ENCODE results near the gene ICOSLG.
"Not testable (repeated sequence)": the region's sequence is repeated elsewhere in the genome, so short reads cannot be mapped to it uniquely, and the experiment has no call there.

The ICOSLG gene

GRCh38 chr21:44220674-44221073 lies 20.1 kb downstream of the ICOSLG start:
- not testable (repeated sequence) for DNase-seq

GRCh38 chr21:44218461-44218860 lies 22.3 kb downstream of the ICOSLG start:
- not testable (repeated sequence) for DNase-seq

- not testable (repeated sequence) for DNase-seq
Observed at GRCh38 chr21:44211978-44212377, 28.8 kb downstream of the ICOSLG start.

GRCh38 chr21:44211574-44211973 lies 29.2 kb downstream of the ICOSLG start:
- not testable (repeated sequence) for DNase-seq

GRCh38 chr21:44207860-44208646 lies 32.7 kb downstream of the ICOSLG start:
- not testable (repeated sequence) for DNase-seq

GRCh38 chr21:44206698-44207676 lies 33.8 kb downstream of the ICOSLG start:
- DNase-seq = not testable (repeated sequence)

GRCh38 chr21:44206187-44206586 lies 34.6 kb downstream of the ICOSLG start:
- not testable (repeated sequence) for DNase-seq

- not testable (repeated sequence) for DNase-seq
Observed at GRCh38 chr21:44202590-44203299, 38.0 kb downstream of the ICOSLG start.

- DNase-seq = not testable (repeated sequence)
Observed at GRCh38 chr21:44199997-44200396, 40.7 kb downstream of the ICOSLG start.

- DNase-seq = no peak
Observed at GRCh38 chr21:44199448-44199847, 41.3 kb downstream of the ICOSLG start.

GRCh38 chr21:44197156-44197516 lies 43.6 kb downstream of the ICOSLG start:
- DNase-seq = not testable (repeated sequence)

- peak in 1 of 2 donors; percentile 32 for DNase-seq
Observed at GRCh38 chr21:44196212-44197155, 44.3 kb downstream of the ICOSLG start.

- not testable (repeated sequence) for DNase-seq
Observed at GRCh38 chr21:44194888-44195287, 45.9 kb downstream of the ICOSLG start.

- DNase-seq = not testable (repeated sequence)
Observed at GRCh38 chr21:44194451-44194850, 46.3 kb downstream of the ICOSLG start.

- DNase-seq = not testable (repeated sequence)
Observed at GRCh38 chr21:44193108-44193507, 47.6 kb downstream of the ICOSLG start.

- not testable (repeated sequence) for DNase-seq
Observed at GRCh38 chr21:44190349-44191271, 50.1 kb downstream of the ICOSLG start.

GRCh38 chr21:44184862-44185261 lies 55.9 kb downstream of the ICOSLG start:
- DNase-seq = not testable (repeated sequence)

- not testable (repeated sequence) for DNase-seq
Observed at GRCh38 chr21:44182202-44182601, 58.5 kb downstream of the ICOSLG start.

- not testable (repeated sequence) for DNase-seq
Observed at GRCh38 chr21:44181506-44181905, 59.2 kb downstream of the ICOSLG start.

GRCh38 chr21:44176127-44176526 lies 64.6 kb downstream of the ICOSLG start:
- not testable (repeated sequence) for DNase-seq
